ENCODE results near the gene LAMA3. TPM values are rescaled to one million over a fixed set of nuclear protein-coding genes. Genes with fewer than 3 reads are reported as not detected.

Gene LAMA3
- polyA plus RNA-seq, 1 of the 3 experiments (the other 2 are of a cell fraction): 3.5 TPM

- TF ChIP-seq GATA2 (CRISPR knock-in tag; IDR thresholded peaks at IDR 0.05) (no peak), ELF1 (IDR thresholded peaks at IDR 0.05) (no peak), TCF12 (IDR thresholded peaks at IDR 0.05) (no peak)
Observed at GRCh38 chr18:23894661-23895175, 205.5 kb downstream of the LAMA3 start (continued).

DNA sequence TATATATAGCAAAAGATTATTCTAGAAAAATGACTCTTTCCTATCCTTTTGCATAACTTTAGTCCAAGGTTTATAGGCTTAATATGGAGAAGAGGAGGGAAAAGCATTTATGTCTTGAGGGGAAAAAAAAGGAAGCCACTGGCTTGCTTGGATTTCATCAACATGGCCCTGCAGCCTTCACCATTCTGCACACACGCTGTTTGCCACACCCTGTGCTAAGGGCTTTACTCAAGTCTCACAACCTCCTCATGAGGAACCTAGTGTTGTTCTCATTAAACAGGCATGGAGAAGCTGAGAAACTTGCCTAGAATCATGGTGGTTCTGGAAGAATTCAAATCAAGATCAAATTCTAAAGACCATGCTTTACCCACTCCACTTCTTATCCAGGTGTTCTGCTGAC, 208.0 kb downstream of the LAMA3 start:
- H4K20me1 ChIP-seq (ENCODE audit: insufficient read depth): no peaks in the 10 kb centered on the region
- CTCF ChIA-PET: no interaction called here
- no peak overlapping the region for H3K9ac ChIP-seq
- H3K27me3 ChIP-seq (ENCODE audit: insufficient read depth): no peaks in the 10 kb centered on the region
- no peaks in the 10 kb centered on the region for H3F3A ChIP-seq (replicated peaks; ENCODE audit: insufficient read depth)
- no peak overlapping the region for H2AFZ ChIP-seq (ENCODE audit: low read depth)
- 94% methylated on average over 1 of the region's 1 CpG for WGBS (ENCODE audit: low lambda C conversion rate)
- no peak for DNase-seq
- no peaks in the 10 kb centered on the region for H3K9me3 ChIP-seq
- H3K4me1 ChIP-seq (ENCODE audit: control insufficient read depth in 1 of 2, insufficient read depth in 2 of 2, low read depth in 1 of 2, low read length in 1 of 2): no peaks in the 10 kb centered on the region; a peak in 1 of 4 replicates
- H3K4me3 ChIP-seq (ENCODE audit: low read depth in 2 of 2, low read length in 1 of 2): no peak overlapping the region
- no peak overlapping the region for H3K27ac ChIP-seq (ENCODE audit: low read depth in 2 of 2, low read length in 1 of 2)
- no peaks in the 10 kb centered on the region for H3K9me2 ChIP-seq
- TF ChIP-seq, protein P1, sequence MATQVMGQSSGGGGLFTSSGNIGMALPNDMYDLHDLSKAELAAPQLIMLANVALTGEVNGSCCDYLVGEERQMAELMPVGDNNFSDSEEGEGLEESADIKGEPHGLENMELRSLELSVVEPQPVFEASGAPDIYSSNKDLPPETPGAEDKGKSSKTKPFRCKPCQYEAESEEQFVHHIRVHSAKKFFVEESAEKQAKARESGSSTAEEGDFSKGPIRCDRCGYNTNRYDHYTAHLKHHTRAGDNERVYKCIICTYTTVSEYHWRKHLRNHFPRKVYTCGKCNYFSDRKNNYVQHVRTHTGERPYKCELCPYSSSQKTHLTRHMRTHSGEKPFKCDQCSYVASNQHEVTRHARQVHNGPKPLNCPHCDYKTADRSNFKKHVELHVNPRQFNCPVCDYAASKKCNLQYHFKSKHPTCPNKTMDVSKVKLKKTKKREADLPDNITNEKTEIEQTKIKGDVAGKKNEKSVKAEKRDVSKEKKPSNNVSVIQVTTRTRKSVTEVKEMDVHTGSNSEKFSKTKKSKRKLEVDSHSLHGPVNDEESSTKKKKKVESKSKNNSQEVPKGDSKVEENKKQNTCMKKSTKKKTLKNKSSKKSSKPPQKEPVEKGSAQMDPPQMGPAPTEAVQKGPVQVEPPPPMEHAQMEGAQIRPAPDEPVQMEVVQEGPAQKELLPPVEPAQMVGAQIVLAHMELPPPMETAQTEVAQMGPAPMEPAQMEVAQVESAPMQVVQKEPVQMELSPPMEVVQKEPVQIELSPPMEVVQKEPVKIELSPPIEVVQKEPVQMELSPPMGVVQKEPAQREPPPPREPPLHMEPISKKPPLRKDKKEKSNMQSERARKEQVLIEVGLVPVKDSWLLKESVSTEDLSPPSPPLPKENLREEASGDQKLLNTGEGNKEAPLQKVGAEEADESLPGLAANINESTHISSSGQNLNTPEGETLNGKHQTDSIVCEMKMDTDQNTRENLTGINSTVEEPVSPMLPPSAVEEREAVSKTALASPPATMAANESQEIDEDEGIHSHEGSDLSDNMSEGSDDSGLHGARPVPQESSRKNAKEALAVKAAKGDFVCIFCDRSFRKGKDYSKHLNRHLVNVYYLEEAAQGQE (IDR thresholded peaks at IDR 0.05; ENCODE audit: low read depth, low read length): no peak
- TF ChIP-seq POLR2AphosphoS5 (IDR thresholded peaks at IDR 0.05; ENCODE audit: low read depth, low read length) (no peak), RCOR1 (IDR thresholded peaks at IDR 0.05; ENCODE audit: low read length) (no peak), EZH2phosphoT487 (IDR thresholded peaks at IDR 0.05; ENCODE audit: borderline replicate concordance, low read depth) (no peak), EP300 (IDR thresholded peaks at IDR 0.05; ENCODE audit: borderline replicate concordance in 1 of 2, low read depth in 1 of 2, low read length in 1 of 2) (no peak), SMC3 (IDR thresholded peaks at IDR 0.05; ENCODE audit: low read depth, low read length) (no peak), CHD2 (IDR thresholded peaks at IDR 0.05; ENCODE audit: low read length, partially characterized antibody) (no peak), FOXJ3 (CRISPR knock-in tag; IDR thresholded peaks at IDR 0.05) (no peak)
- TF ChIP-seq, protein P2, sequence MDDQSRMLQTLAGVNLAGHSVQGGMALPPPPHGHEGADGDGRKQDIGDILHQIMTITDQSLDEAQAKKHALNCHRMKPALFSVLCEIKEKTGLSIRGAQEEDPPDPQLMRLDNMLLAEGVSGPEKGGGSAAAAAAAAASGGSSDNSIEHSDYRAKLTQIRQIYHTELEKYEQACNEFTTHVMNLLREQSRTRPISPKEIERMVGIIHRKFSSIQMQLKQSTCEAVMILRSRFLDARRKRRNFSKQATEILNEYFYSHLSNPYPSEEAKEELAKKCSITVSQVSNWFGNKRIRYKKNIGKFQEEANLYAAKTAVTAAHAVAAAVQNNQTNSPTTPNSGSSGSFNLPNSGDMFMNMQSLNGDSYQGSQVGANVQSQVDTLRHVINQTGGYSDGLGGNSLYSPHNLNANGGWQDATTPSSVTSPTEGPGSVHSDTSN (IDR thresholded peaks at IDR 0.05): no peak
- TF ChIP-seq, protein P3, sequence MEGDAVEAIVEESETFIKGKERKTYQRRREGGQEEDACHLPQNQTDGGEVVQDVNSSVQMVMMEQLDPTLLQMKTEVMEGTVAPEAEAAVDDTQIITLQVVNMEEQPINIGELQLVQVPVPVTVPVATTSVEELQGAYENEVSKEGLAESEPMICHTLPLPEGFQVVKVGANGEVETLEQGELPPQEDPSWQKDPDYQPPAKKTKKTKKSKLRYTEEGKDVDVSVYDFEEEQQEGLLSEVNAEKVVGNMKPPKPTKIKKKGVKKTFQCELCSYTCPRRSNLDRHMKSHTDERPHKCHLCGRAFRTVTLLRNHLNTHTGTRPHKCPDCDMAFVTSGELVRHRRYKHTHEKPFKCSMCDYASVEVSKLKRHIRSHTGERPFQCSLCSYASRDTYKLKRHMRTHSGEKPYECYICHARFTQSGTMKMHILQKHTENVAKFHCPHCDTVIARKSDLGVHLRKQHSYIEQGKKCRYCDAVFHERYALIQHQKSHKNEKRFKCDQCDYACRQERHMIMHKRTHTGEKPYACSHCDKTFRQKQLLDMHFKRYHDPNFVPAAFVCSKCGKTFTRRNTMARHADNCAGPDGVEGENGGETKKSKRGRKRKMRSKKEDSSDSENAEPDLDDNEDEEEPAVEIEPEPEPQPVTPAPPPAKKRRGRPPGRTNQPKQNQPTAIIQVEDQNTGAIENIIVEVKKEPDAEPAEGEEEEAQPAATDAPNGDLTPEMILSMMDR (IDR thresholded peaks at IDR 0.05): no peak
- TF ChIP-seq, protein P4, sequence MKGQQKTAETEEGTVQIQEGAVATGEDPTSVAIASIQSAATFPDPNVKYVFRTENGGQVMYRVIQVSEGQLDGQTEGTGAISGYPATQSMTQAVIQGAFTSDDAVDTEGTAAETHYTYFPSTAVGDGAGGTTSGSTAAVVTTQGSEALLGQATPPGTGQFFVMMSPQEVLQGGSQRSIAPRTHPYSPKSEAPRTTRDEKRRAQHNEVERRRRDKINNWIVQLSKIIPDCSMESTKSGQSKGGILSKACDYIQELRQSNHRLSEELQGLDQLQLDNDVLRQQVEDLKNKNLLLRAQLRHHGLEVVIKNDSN (IDR thresholded peaks at IDR 0.05; ENCODE audit: borderline replicate concordance, low read depth): no peak
- no peak overlapping the region for H3K4me2 ChIP-seq
- POLR2A ChIA-PET: no interaction called here
- H3K36me3 ChIP-seq (replicated peaks in 1 of 2; ENCODE audit: control insufficient read depth in 1 of 2, insufficient read depth in 2 of 2, low read length in 1 of 2): no peaks in the 10 kb centered on the region
- no peaks in the 10 kb centered on the region for H3K79me2 ChIP-seq (ENCODE audit: insufficient read depth)

Data from SK-N-SH (cell line).